Vagina (tissue), 2 donors: Measurements from ENCODE around the gene PRND.

Experiments used
- CTCF ChIP-seq, 3 experiments: fragments of 450-650 bp in 2 of 3; fragments of 200-600 bp in 1 of 3; sonication (generic) in 1 of 3; IDR thresholded peaks; one replicate each; pipeline ENCODE4 v1.5.1; 2017 to 2019; ENCODE audit warnings: antibody characterized with exemption in 3 of 3, mild to moderate bottlenecking in 2 of 3, moderate library complexity in 2 of 3
- POLR2A ChIP-seq, 2 donors: fragments of 450-650 bp; IDR thresholded peaks; one replicate each; pipeline ENCODE4 v1.6.1; 2017; ENCODE audit warnings: antibody characterized with exemption in 2 of 2, mild to moderate bottlenecking in 2 of 2, moderate library complexity in 2 of 2

GRCh38 chr20:4708856-4709255, 12.9 kb upstream of the PRND start:
- TF ChIP-seq CTCF (IDR thresholded peaks at IDR 0.05) (no peak), POLR2A (IDR thresholded peaks at IDR 0.05) (no peak)
